NCI-H2227 (cell line): ENCODE measurements around the gene RGL4.

Experiments used
- DNase-seq: peaks from one replicate; lab custom pipeline; 2025; ENCODE audit not compliant: unreplicated experiment; lab: John Stamatoyannopoulos, UW

The RGL4 gene

GRCh38 chr22:23697031-23697970 lies 6.5 kb downstream of the RGL4 start:
- no peak for DNase-seq

GRCh38 chr22:23698094-23698493 lies 7.3 kb downstream of the RGL4 start:
- DNase-seq = no peak

GRCh38 chr22:23698673-23699235 lies 7.9 kb downstream of the RGL4 start:
- no peak for DNase-seq

GRCh38 chr22:23700706-23701105 lies 9.9 kb downstream of the RGL4 start:
- DNase-seq = no peak

GRCh38 chr22:23704062-23704461 lies 13.2 kb downstream of the RGL4 start:
- DNase-seq = no peak

GRCh38 chr22:23704829-23705228 lies 14.0 kb downstream of the RGL4 start:
- DNase-seq = no peak

GRCh38 chr22:23705358-23705757 lies 14.5 kb downstream of the RGL4 start:
- no peak for DNase-seq

- DNase-seq = no peak
These were observed 17.5 kb downstream of the RGL4 start for GRCh38 chr22:23708270-23708669.

GRCh38 chr22:23709107-23709506 lies 18.3 kb downstream of the RGL4 start:
- no peak for DNase-seq

GRCh38 chr22:23712256-23712655 lies 21.4 kb downstream of the RGL4 start:
- DNase-seq = no peak

GRCh38 chr22:23713696-23714595 lies 23.1 kb downstream of the RGL4 start:
- DNase-seq = no peak

GRCh38 chr22:23714596-23715578 lies 24.1 kb downstream of the RGL4 start:
- no peak for DNase-seq

GRCh38 chr22:23715806-23716375 lies 25.1 kb downstream of the RGL4 start:
- DNase-seq = no peak

- peak; percentile 93 for DNase-seq
These were observed 26.3 kb downstream of the RGL4 start for GRCh38 chr22:23716811-23717801.

- DNase-seq = no peak
These were observed 27.8 kb downstream of the RGL4 start for GRCh38 chr22:23718371-23719165.

GRCh38 chr22:23720855-23721254 lies 30.0 kb downstream of the RGL4 start:
- no peak for DNase-seq

- DNase-seq = no peak
These were observed 31.3 kb downstream of the RGL4 start for GRCh38 chr22:23722160-23722559.

GRCh38 chr22:23722724-23723123 lies 31.9 kb downstream of the RGL4 start:
- no peak for DNase-seq
